GM04503 (cell line): ENCODE measurements around the gene CERKL.

Experiments used
- DNase-seq: peaks from one replicate; pipeline ENCODE4 v3.0.0-alpha.2; 2012; ENCODE audit warnings: low read depth

The CERKL gene

DNA sequence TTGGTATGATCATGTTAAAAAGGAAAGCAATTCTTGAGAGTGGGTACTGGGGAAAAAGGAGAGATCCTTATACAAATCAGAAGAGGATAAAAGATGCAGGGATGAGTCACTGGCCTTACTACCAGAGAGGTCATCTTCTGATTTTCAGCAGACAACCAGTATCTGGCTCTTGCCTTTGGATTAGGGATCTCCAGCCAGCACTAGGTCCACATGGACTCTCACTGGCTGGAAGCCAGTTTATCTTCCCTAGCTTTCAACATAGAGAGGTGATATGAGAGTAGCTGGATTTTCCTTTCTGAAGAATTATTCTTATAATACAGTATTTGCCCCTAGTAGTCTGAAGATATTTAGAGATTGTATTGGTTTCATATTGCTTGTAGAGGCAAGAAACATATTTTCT, 30.2 kb downstream of the CERKL start:
- no peak for DNase-seq

- no peak for DNase-seq
These were observed 33.7 kb downstream of the CERKL start for GRCh38 chr2:181623159-181623558.

GRCh38 chr2:181621779-181622490, 35.0 kb downstream of the CERKL start:
- no peak for DNase-seq

DNA sequence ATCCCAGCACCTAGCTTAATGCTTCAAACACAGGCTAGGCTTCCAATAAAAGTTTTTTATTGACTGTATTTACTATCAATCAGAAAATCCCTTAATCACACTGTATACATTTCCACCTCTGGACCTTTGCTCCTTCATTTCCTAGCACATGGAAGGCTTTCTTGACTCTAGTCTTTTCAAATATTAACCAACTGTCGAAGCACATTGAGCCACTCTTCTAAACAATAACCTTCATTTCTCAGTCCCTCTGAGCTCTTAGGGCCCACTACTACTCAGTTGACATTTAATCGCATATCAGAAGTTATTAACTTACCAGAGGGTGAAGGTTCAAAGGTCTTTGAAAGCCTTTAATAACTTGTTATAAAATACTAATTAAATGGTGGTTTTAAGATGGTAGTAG, 37.4 kb downstream of the CERKL start:
- no peak for DNase-seq

DNA sequence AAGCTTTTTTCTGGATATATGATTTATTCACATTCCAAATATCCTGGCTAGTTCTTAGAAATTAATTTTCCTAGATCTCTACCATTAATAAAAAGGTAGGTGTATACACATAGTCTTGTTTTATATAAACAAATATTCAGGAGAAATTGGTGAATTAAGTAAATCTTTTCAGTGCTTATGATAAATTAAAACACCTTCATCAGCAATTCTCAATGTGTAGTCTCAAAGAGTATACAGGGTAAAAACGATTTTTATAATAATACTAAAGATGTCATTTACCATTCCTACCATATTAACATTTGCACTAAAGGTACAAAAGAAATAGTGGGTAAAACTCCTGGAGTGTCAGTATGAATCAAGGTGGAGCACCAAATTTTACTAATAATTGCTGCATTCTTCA, 40.2 kb downstream of the CERKL start:
- no peak for DNase-seq

GRCh38 chr2:181614874-181615638, 41.8 kb downstream of the CERKL start:
- DNase-seq, result no peak

GRCh38 chr2:181613241-181613640, 43.7 kb downstream of the CERKL start:
- DNase-seq, result no peak

DNA sequence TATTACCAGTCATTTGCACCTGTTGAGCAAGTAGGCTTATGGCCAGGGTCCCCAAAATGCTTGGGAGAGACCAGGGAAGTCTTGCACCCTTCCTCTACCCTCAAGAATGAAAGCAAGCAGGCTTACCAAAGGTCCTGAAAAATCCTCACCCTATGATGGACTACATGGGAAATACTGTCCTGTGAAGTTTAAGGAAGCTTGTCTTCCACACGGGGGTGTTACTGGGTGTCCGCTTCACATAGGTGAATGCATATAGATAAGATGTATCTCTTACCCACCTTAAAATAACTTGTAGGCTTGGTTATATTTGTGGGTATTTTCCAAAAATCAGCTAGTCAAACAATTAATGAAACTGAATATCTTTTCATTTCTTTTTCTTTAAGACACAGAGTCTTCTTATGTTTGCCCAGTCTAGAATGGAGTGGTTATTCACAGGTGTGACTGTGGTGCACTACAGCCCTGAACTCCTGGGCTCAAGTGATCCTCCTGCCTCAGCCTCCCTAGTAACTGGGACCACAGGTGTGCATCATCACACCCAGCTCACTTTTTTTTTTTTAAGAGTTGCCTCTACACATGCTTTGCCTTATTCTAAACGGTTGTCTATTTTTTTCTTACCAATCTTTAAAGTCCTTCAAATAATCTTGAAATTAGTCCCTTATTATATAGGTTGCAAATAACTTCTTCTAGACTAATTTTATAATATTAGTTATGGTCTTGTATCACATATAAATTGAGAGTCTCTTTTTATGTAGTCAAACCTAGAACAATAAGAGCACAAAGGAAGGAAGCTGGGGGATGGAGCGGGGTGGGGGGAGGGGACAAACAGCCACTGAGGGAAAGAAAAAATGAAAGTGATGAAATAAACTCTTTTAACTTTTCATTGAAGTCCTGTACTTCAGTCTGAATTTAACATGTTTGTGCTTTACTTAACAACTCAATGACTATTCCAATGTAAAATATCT, 49.0 kb downstream of the CERKL start:
- DNase-seq, result no peak

DNA sequence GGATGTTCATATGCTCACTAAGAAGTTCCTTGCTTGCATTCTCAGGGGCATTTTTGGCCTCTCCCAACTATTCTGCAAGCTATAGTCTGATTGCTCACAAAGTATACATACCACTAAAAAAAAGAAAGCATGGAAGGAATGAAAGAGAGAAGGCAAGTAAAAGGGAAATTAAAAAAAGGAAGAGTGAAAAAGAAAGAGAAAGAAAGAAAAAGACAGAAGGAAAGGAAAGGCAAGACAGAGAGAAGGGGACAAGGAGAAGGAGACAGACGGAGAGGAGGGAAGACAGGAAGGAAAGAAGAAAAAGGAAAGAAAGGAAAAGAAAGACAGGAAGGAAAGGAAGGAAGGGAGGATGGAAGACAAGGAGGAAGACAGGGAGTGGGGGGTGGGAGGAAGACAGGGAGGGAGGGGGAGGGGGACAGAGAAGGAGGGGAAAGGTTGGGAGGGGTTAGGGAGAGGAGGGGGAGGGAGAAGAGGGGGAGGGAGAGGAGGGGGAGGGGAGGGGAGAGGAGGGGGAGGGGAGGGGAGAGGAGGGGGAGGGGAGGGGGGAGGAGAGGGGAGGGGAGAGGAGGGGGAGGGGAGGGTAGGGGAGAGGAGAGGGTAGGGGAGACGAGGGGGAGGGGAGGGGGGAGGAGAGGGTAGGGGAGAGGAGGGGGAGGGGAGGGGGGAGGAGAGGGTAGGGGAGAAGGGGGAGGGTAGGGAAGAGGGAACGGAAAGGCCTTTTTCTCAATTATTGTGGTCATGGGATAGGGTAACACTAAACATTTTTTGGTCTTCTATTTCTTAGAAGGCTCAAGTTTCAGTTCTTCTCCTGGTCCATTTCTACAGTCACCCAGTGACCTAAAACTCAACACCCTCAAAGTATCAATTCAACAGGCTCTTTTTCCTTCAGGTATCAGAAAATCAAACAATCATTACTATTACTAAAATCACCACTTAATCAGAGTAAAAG, 50.7 kb downstream of the CERKL start:
- no peak for DNase-seq

- no peak for DNase-seq
These were observed 54.9 kb downstream of the CERKL start for GRCh38 chr2:181602017-181602416.

GRCh38 chr2:181596556-181596955, 60.3 kb downstream of the CERKL start:
- no peak for DNase-seq

- no peak for DNase-seq
These were observed 62.6 kb downstream of the CERKL start for GRCh38 chr2:181594322-181594721.

DNA sequence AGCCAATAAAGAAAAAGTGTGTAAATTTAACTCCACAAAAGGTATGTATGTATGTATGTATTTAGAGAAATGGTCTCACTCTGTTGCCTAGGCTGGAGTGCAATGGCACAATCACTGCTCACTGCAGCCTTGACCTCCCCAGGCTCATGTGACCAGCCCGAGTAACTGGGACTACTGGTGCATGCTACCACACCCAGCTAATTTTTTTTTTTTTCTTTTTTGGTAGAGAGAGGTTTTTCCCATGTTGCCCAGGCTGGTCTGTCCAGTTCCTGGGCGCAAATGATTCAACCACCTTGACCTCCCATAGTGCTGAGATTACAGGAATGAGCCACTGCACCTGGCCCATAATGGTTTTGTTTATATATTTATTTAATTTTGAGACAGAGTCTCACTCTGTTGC, 67.1 kb downstream of the CERKL start:
- DNase-seq, result no peak

- DNase-seq, result no peak
These were observed 68.4 kb downstream of the CERKL start for GRCh38 chr2:181588546-181588945.

- no peak for DNase-seq
These were observed 70.3 kb downstream of the CERKL start for GRCh38 chr2:181586569-181587081.

GRCh38 chr2:181585732-181586131, 71.2 kb downstream of the CERKL start:
- DNase-seq, result no peak

- no peak for DNase-seq
These were observed 75.4 kb downstream of the CERKL start for GRCh38 chr2:181581534-181581933.

GRCh38 chr2:181578829-181579228, 78.1 kb downstream of the CERKL start:
- no peak for DNase-seq

DNA sequence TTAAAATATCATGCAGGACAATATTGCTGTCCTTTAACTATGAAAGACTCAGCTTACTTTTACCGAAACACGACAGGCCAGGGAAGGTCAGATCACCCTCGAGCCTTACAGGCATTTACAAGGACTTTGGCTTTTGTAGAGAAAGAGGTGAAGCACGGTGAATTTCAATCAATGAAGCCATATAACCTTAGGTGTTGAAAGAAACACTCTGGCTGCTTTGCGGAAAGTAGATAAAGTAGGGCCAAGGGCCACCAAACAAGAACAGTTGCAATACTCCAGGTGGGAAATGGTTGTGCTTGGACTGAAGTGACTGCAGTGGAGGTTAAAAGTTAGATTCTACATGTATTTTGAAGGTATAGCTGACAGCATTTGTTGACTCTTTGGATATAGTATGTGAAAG, 80.5 kb downstream of the CERKL start:
- no peak for DNase-seq

- DNase-seq, result no peak
These were observed 81.3 kb downstream of the CERKL start for GRCh38 chr2:181575650-181576025.

- DNase-seq, result no peak
These were observed 81.8 kb downstream of the CERKL start for GRCh38 chr2:181575024-181575649.
